Ovary (tissue), 9 donors: ENCODE measurements around the gene CASTOR1. TPM values are rescaled to one million over a fixed set of nuclear protein-coding genes. Genes with fewer than 3 reads are reported as not detected.

ENCODE experiments used
- DNase-seq, 5 donors: peaks; one replicate each; pipeline ENCODE4 v3.0.0-alpha.2; 2019 to 2020
- H3K27ac ChIP-seq, 2 donors: fragments of 200-600 bp; one replicate each; pipeline versions ENCODE4 v1.5.1 to v1.8.0; 2019 to 2022
- H3K27me3 ChIP-seq: fragments of 200-600 bp; one replicate; pipeline ENCODE4 v1.8.0; 2022
- H3K36me3 ChIP-seq: fragments of 200-600 bp; sonication (generic); one replicate; pipeline ENCODE4 v1.5.1; 2019
- H3K4me1 ChIP-seq: one replicate; pipeline ENCODE4 v1.8.1; 2013; ENCODE audit warnings: mild to moderate bottlenecking, moderate library complexity; ENCODE audit not compliant: insufficient read depth
- H3K4me3 ChIP-seq: fragments of 200-600 bp; sonication (generic); one replicate; pipeline ENCODE4 v1.5.1; 2017
- H3K9me3 ChIP-seq, 2 donors: fragments of 200-600 bp in 1 of 2; sonication (generic) in 1 of 2; one replicate each; pipeline versions ENCODE4 v1.5.1 to v1.8.1; 2013 to 2019; ENCODE audit warnings: mild to moderate bottlenecking in 1 of 2, moderate library complexity in 1 of 2
- CTCF ChIP-seq, 3 donors: fragments of 450-650 bp in 2 of 3; fragments of 200-600 bp in 1 of 3; IDR thresholded peaks; one replicate each; pipeline versions ENCODE4 v1.5.1 to v1.8.0; 2016 to 2022; ENCODE audit warnings: antibody characterized with exemption in 3 of 3, mild to moderate bottlenecking in 1 of 3
- EP300 ChIP-seq: sonication (generic); formaldehyde crosslinking; IDR thresholded peaks from one replicate; pipeline ENCODE4 v1.6.1; 2017; ENCODE audit warnings: antibody characterized with exemption
- POLR2A ChIP-seq: fragments of 450-650 bp; IDR thresholded peaks from one replicate; pipeline ENCODE4 v1.6.1; 2017; ENCODE audit warnings: antibody characterized with exemption, mild to moderate bottlenecking, moderate library complexity
- WGBS, 3 donors: extraction: QIAGEN DNeasy Blood & Tissue Kit in 1 of 3; methylation state at CpG; one replicate each; pipeline versions ENCODE4 v1.1.5 to v1.1.7; 2013 to 2017; 5-methylcytosine and 5-hydroxymethylcytosine counted together
- intact Hi-C, 4 donors: fragments of 100-400 bp; cut with DNase I; formaldehyde crosslinking; loops; one replicate each; pipeline versions ENCODE4 v1.11.0 to v1.15.1; 2022 to 2023
- polyA plus RNA-seq, 2 donors: library from polyadenylated mRNA; stranded (reverse); fragments of 200-250 nt in 1 of 2; fragments of 350-450 nt in 1 of 2; fragmentation: Illumina TruSeq in 1 of 2; extraction: RNeasy Lipid Tissue Mini Kit (QIAGEN cat#74804) in 1 of 2; gene quantifications; one replicate each; pipeline ENCODE4 v1.2.3, GENCODE V29; 2013 to 2014
- total RNA-seq, 7 donors: library from RNA; depleted of rRNA in 2 of 7; stranded (reverse); fragments of >200 nt in 2 of 7; fragmentation: NEBNext Ultra II Directional in 3 of 7; extraction: Animal tissue kit (Norgen Biotek cat#: 25700) in 3 of 7; gene quantifications; one replicate each; pipeline versions ENCODE4 v1.1.0 to v1.2.4, GENCODE V29; 2016 to 2023
- donor health status: DM: no; HTN: no; CAD: no; lungs with moderate emphysema.
- donor health status: DM: no; HTN: no; CAD: no.
- donor health status: Bipolar disorder and iron deficiency.
- donor health status: DM: yes; HTN: yes; CAD: no.
- donor health status: DM: no; HTN: no; CAD: no.
- donor health status: DM: yes; HTN: yes; CAD: no.

Gene CASTOR1
- total and polyA plus RNA-seq, 9 donors, result 3.1 to 31.2 (median 20.6) TPM

- Histone ChIP-seq H3K4me1 (peaks cover 44% of the 10 kb centered on the region), H3K9me3 (no peaks in the 10 kb centered on the region), H3K4me3 (no peak overlapping the region), H3K36me3 (no peaks in the 10 kb centered on the region), H3K27me3 (no peaks in the 10 kb centered on the region), H3K27ac (peak overlapping the region; percentile 16 to 64)
- DNase-seq, result peak in 3 of 5 donors; percentile 43 to 70 (median 62)
- intact Hi-C loops, result no loop called here
- WGBS, 3 donors, result 2 to 16% (median 10%) methylated on average over 4 of the region's 4 CpGs
- TF ChIP-seq POLR2A (no peak), CTCF (IDR thresholded peaks at IDR 0.05) (no peak), EP300 (no peak)
Measured at GRCh38 chr22:30305519-30305905, 16.2 kb upstream of the CASTOR1 start.

- no peak for DNase-seq
- no peaks in the 10 kb centered on the region for H3K9me3 ChIP-seq
- WGBS, 3 donors, result 68 to 81% (median 71%) methylated on average over 7 of the region's 7 CpGs
- H3K27me3 ChIP-seq, result no peaks in the 10 kb centered on the region
- intact Hi-C loops, result no loop called here
- peak overlapping the region; percentile 16 to 64 for H3K27ac ChIP-seq
- no peaks in the 10 kb centered on the region for H3K36me3 ChIP-seq
- TF ChIP-seq EP300, result no peak
- TF ChIP-seq POLR2A, result no peak
- no peak for TF ChIP-seq CTCF (IDR thresholded peaks at IDR 0.05)
- H3K4me1 ChIP-seq, result peaks cover 36% of the 10 kb centered on the region
- H3K4me3 ChIP-seq, result no peak overlapping the region
Measured at GRCh38 chr22:30304495-30305244, 15.4 kb upstream of the CASTOR1 start.

GRCh38 chr22:30302810-30303138 is 13.5 kb upstream of the CASTOR1 start:
- Histone ChIP-seq H3K9me3 (no peaks in the 10 kb centered on the region), H3K4me1 (peaks cover 28% of the 10 kb centered on the region), H3K27me3 (no peaks in the 10 kb centered on the region), H3K27ac (peak overlapping the region in 1 of 2 donors; percentile 49), H3K36me3 (no peaks in the 10 kb centered on the region), H3K4me3 (no peak overlapping the region)
- WGBS, 3 donors, result 41 to 62% (median 43%) methylated on average over 5 of the region's 5 CpGs
- intact Hi-C loops, result no loop called here
- no peak for TF ChIP-seq EP300
- DNase-seq, result no peak

GRCh38 chr22:30301995-30302809 is 12.9 kb upstream of the CASTOR1 start:
- peak overlapping the region; percentile 33 to 49 for H3K27ac ChIP-seq
- H3K9me3 ChIP-seq, result no peaks in the 10 kb centered on the region
- 34 to 39% (median 35%) methylated on average over 8 to 9 of the region's 9 CpGs for WGBS, 3 donors
- peak in 3 of 5 donors; percentile 56 to 80 (median 62) for DNase-seq
- no peak overlapping the region for H3K4me3 ChIP-seq
- intact Hi-C loops, result no loop called here
- no peaks in the 10 kb centered on the region for H3K27me3 ChIP-seq
- H3K4me1 ChIP-seq, result peaks cover 28% of the 10 kb centered on the region
- TF ChIP-seq CTCF (IDR thresholded peaks at IDR 0.05) (no peak), EP300 (no peak), POLR2A (no peak)
- H3K36me3 ChIP-seq, result no peaks in the 10 kb centered on the region

GRCh38 chr22:30299322-30299721 is 10.0 kb upstream of the CASTOR1 start:
- TF ChIP-seq CTCF (IDR thresholded peaks at IDR 0.05), result no peak
- TF ChIP-seq POLR2A, result no peak
- no peak for TF ChIP-seq EP300
- DNase-seq, result no peak
- intact Hi-C loops, result no loop called here
- Histone ChIP-seq H3K4me1 (peaks cover 11% of the 10 kb centered on the region), H3K27ac (no peak overlapping the region), H3K9me3 (no peaks in the 10 kb centered on the region), H3K27me3 (no peaks in the 10 kb centered on the region), H3K36me3 (no peaks in the 10 kb centered on the region), H3K4me3 (no peak overlapping the region)
- 90 to 94% (median 94%) methylated on average over 13 of the region's 13 CpGs for WGBS, 3 donors
